HEK293 (cell line): ENCODE data around the gene RALGAPA2.

Experiments used
- CTCF ChIA-PET: fragments of 350-600 bp; formaldehyde crosslinking; extraction: SDS; loops from one replicate; lab custom pipeline; 2021; ENCODE audit warnings: antibody characterized with exemption; lab: Yijun Ruan, JAX
- POLR2A ChIA-PET: fragments of 300-600 bp; formaldehyde crosslinking; extraction: SDS; loops from one replicate; lab custom pipeline; 2020; ENCODE audit warnings: antibody characterized with exemption, inconsistent platforms; lab: Yijun Ruan, JAX
- H3K27ac ChIP-seq: fragments of 200-500 bp; sonication (Bioruptor generic); 2 replicates; pipeline ENCODE4 v1.5.1; 2014; ENCODE audit warnings: low read depth, low read length, control low read depth, inconsistent platforms; ENCODE audit errors: extremely low read depth
- H3K36me3 ChIP-seq, 2 experiments: fragments of 200-500 bp in 1 of 2; sonication (Bioruptor generic) in 1 of 2; 1 replicate in 1 of 2; 2 replicates in 1 of 2; pipeline ENCODE4 v1.5.1; 2014 to 2017; ENCODE audit warnings: inconsistent platforms in 2 of 2, low read length in 2 of 2; ENCODE audit not compliant: control insufficient read depth in 2 of 2, insufficient read depth in 1 of 2
- H3K4me1 ChIP-seq: fragments of 200-500 bp; sonication (Bioruptor generic); 2 replicates; pipeline ENCODE4 v1.5.1; 2014; ENCODE audit warnings: mild to moderate bottlenecking, low read length, inconsistent platforms; ENCODE audit not compliant: control insufficient read depth, insufficient read depth
- H3K4me3 ChIP-seq: 2 replicates; pipeline ENCODE4 v1.5.1; 2011; ENCODE audit warnings: low read depth, mild to moderate bottlenecking, control low read depth, low read length, moderate library complexity
- H3K9me3 ChIP-seq: fragments of 200-500 bp; sonication (Bioruptor generic); 2 replicates; pipeline ENCODE4 v1.5.1; 2014; ENCODE audit warnings: low read depth, low read length, inconsistent platforms; ENCODE audit not compliant: control insufficient read depth, insufficient read depth
- GFI1B ChIP-seq: fragments of 450-650 bp; formaldehyde crosslinking; IDR thresholded peaks from 2 replicates; pipeline ENCODE4 v1.5.1; 2016; ENCODE audit warnings: missing biosample characterization, missing genetic modification characterization
- GLI4 ChIP-seq: fragments of 450-650 bp; formaldehyde crosslinking; IDR thresholded peaks from 2 replicates; pipeline ENCODE4 v1.5.1; 2016; ENCODE audit warnings: missing biosample characterization, missing genetic modification characterization
- HOXC10 ChIP-seq: sonication (generic); formaldehyde crosslinking; IDR thresholded peaks from 2 replicates; pipeline ENCODE4 v1.8.1; 2023; ENCODE audit warnings: mild to moderate bottlenecking, missing genetic modification reagents
- HOXD13 ChIP-seq: sonication (generic); formaldehyde crosslinking; IDR thresholded peaks from 2 replicates; pipeline ENCODE4 v1.8.0; 2022; ENCODE audit warnings: missing genetic modification reagents, borderline replicate concordance
- RBAK ChIP-seq: fragments of 450-650 bp; formaldehyde crosslinking; IDR thresholded peaks from 2 replicates; pipeline ENCODE4 v1.5.1; 2016; ENCODE audit warnings: missing biosample characterization, missing genetic modification characterization
- ZBTB1 ChIP-seq: fragments of 450-650 bp; formaldehyde crosslinking; IDR thresholded peaks from 2 replicates; pipeline ENCODE4 v1.5.1; 2016; ENCODE audit warnings: missing biosample characterization, missing genetic modification characterization
- ZEB2 ChIP-seq: fragments of 450-650 bp; formaldehyde crosslinking; IDR thresholded peaks from 2 replicates; pipeline ENCODE4 v1.5.1; 2016; ENCODE audit warnings: missing biosample characterization, missing genetic modification characterization
- ZNF132 ChIP-seq: fragments of 450-650 bp; formaldehyde crosslinking; IDR thresholded peaks from 2 replicates; pipeline ENCODE4 v1.5.1; 2017; ENCODE audit warnings: missing biosample characterization, missing genetic modification characterization, borderline replicate concordance
- ZNF266 ChIP-seq: fragments of 450-650 bp; formaldehyde crosslinking; IDR thresholded peaks from 2 replicates; pipeline ENCODE4 v1.5.1; 2016; ENCODE audit warnings: missing biosample characterization, missing genetic modification characterization, low read depth
- ZNF324 ChIP-seq: fragments of 450-650 bp; formaldehyde crosslinking; IDR thresholded peaks from 2 replicates; pipeline ENCODE4 v1.5.1; 2016; ENCODE audit warnings: missing biosample characterization, missing genetic modification characterization
- ZNF335 ChIP-seq: fragments of 450-650 bp; formaldehyde crosslinking; conservative IDR thresholded peaks from 2 replicates; pipeline ENCODE4 v1.5.1; 2016; ENCODE audit warnings: missing biosample characterization, missing genetic modification characterization
- ZNF423 ChIP-seq: fragments of 450-650 bp; formaldehyde crosslinking; IDR thresholded peaks from 2 replicates; pipeline ENCODE4 v1.5.1; 2016; ENCODE audit warnings: missing biosample characterization, missing genetic modification characterization
- ZNF510 ChIP-seq: fragments of 450-650 bp; formaldehyde crosslinking; IDR thresholded peaks from 2 replicates; pipeline ENCODE4 v1.5.1; 2018; ENCODE audit warnings: mild to moderate bottlenecking, missing genetic modification characterization, missing biosample characterization; ENCODE audit not compliant: insufficient replicate concordance
- ZNF548 ChIP-seq: fragments of 450-650 bp; formaldehyde crosslinking; IDR thresholded peaks from 2 replicates; pipeline ENCODE4 v1.5.1; 2016; ENCODE audit warnings: missing biosample characterization, missing genetic modification characterization
- ZNF792 ChIP-seq: fragments of 450-650 bp; formaldehyde crosslinking; IDR thresholded peaks from 2 replicates; pipeline ENCODE4 v1.5.1; 2016; ENCODE audit warnings: missing biosample characterization, missing genetic modification characterization
- ZNF843 ChIP-seq: fragments of 450-650 bp; formaldehyde crosslinking; IDR thresholded peaks from 2 replicates; pipeline ENCODE4 v1.5.1; 2016; ENCODE audit warnings: missing biosample characterization, missing genetic modification characterization
- TF ChIP-seq, protein P1 (sequence below): fragments of 450-650 bp; IDR thresholded peaks from 2 replicates; pipeline ENCODE4 v1.5.1; 2018; ENCODE audit warnings: missing biosample characterization, missing genetic modification characterization
- TF ChIP-seq, protein P2 (sequence below): fragments of 450-650 bp; formaldehyde crosslinking; IDR thresholded peaks from 2 replicates; pipeline ENCODE4 v1.5.1; 2016; ENCODE audit warnings: missing biosample characterization, missing genetic modification characterization, borderline replicate concordance
- TF ChIP-seq, protein P3 (sequence below): fragments of 450-650 bp; formaldehyde crosslinking; conservative IDR thresholded peaks from 2 replicates; pipeline ENCODE4 v1.5.1; 2016; ENCODE audit warnings: low read depth, missing biosample characterization, missing genetic modification characterization
- TF ChIP-seq, protein P4 (sequence below): fragments of 450-650 bp; formaldehyde crosslinking; optimal IDR thresholded peaks from 2 replicates; pipeline ENCODE3; 2016; ENCODE audit warnings: missing biosample characterization, mild to moderate bottlenecking, missing genetic modification characterization

The RALGAPA2 gene

DNA sequence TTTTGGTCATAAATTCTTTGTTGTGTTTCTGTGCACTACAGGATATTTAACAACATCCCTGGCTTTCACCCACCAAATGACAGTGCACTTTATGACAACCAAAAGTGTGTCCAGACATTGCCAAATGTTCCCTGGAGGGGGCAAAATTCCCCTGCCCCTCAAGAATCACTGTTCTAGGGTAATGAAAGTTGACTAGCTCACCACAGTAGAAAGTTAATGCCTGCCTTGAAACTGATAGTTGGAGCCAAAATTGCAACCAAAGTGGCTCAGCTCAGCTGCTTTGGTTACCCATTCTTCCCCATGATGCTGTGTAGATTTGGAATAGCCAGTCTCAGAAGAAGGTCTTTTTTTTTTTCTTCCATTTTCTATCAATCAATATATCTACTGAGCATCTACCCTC, 150.6 kb downstream of the RALGAPA2 start:
- Histone ChIP-seq H3K9me3 (no peaks in the 10 kb centered on the region), H3K27ac (no peak overlapping the region), H3K36me3 (peaks cover 0 to 5% of the 10 kb centered on the region in 2 experiments; a peak in 1 of 3 replicates), H3K4me3 (no peak overlapping the region)
- CTCF ChIA-PET = interaction anchor here (0.6 to 0.8 kb wide), 2 partner anchors 33 to 1682 kb away, joined by 3 read pairs; no protein-coding TSS in a partner anchor
- no peak for TF ChIP-seq HOXC10 (CRISPR knock-in tag)
- no peak for TF ChIP-seq ZNF266 (tag by site-specific recombination)
- TF ChIP-seq GFI1B (tag by site-specific recombination) = no peak
- no peak for TF ChIP-seq HOXD13
- TF ChIP-seq ZEB2 (tag by site-specific recombination) = no peak
- no peak for TF ChIP-seq ZNF132 (tag by site-specific recombination)
- TF ChIP-seq, protein P1, sequence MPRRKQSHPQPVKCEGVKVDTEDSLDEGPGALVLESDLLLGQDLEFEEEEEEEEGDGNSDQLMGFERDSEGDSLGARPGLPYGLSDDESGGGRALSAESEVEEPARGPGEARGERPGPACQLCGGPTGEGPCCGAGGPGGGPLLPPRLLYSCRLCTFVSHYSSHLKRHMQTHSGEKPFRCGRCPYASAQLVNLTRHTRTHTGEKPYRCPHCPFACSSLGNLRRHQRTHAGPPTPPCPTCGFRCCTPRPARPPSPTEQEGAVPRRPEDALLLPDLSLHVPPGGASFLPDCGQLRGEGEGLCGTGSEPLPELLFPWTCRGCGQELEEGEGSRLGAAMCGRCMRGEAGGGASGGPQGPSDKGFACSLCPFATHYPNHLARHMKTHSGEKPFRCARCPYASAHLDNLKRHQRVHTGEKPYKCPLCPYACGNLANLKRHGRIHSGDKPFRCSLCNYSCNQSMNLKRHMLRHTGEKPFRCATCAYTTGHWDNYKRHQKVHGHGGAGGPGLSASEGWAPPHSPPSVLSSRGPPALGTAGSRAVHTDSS (tag by site-specific recombination) = no peak
- TF ChIP-seq RBAK (tag by site-specific recombination) = no peak
- no peak for TF ChIP-seq ZNF335 (tag by site-specific recombination)
- no peak for TF ChIP-seq GLI4
- TF ChIP-seq ZNF792 (tag by site-specific recombination) = no peak
- TF ChIP-seq ZNF324 (tag by site-specific recombination) = no peak
- no peak for TF ChIP-seq ZBTB1 (tag by site-specific recombination)
- TF ChIP-seq ZNF843 = no peak
- TF ChIP-seq, protein P2, sequence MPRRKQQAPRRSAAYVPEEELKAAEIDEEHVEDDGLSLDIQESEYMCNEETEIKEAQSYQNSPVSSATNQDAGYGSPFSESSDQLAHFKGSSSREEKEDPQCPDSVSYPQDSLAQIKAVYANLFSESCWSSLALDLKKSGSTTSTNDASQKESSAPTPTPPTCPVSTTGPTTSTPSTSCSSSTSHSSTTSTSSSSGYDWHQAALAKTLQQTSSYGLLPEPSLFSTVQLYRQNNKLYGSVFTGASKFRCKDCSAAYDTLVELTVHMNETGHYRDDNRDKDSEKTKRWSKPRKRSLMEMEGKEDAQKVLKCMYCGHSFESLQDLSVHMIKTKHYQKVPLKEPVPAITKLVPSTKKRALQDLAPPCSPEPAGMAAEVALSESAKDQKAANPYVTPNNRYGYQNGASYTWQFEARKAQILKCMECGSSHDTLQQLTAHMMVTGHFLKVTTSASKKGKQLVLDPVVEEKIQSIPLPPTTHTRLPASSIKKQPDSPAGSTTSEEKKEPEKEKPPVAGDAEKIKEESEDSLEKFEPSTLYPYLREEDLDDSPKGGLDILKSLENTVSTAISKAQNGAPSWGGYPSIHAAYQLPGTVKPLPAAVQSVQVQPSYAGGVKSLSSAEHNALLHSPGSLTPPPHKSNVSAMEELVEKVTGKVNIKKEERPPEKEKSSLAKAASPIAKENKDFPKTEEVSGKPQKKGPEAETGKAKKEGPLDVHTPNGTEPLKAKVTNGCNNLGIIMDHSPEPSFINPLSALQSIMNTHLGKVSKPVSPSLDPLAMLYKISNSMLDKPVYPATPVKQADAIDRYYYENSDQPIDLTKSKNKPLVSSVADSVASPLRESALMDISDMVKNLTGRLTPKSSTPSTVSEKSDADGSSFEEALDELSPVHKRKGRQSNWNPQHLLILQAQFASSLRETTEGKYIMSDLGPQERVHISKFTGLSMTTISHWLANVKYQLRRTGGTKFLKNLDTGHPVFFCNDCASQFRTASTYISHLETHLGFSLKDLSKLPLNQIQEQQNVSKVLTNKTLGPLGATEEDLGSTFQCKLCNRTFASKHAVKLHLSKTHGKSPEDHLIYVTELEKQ (tag by site-specific recombination) = no peak
- TF ChIP-seq, protein P3, sequence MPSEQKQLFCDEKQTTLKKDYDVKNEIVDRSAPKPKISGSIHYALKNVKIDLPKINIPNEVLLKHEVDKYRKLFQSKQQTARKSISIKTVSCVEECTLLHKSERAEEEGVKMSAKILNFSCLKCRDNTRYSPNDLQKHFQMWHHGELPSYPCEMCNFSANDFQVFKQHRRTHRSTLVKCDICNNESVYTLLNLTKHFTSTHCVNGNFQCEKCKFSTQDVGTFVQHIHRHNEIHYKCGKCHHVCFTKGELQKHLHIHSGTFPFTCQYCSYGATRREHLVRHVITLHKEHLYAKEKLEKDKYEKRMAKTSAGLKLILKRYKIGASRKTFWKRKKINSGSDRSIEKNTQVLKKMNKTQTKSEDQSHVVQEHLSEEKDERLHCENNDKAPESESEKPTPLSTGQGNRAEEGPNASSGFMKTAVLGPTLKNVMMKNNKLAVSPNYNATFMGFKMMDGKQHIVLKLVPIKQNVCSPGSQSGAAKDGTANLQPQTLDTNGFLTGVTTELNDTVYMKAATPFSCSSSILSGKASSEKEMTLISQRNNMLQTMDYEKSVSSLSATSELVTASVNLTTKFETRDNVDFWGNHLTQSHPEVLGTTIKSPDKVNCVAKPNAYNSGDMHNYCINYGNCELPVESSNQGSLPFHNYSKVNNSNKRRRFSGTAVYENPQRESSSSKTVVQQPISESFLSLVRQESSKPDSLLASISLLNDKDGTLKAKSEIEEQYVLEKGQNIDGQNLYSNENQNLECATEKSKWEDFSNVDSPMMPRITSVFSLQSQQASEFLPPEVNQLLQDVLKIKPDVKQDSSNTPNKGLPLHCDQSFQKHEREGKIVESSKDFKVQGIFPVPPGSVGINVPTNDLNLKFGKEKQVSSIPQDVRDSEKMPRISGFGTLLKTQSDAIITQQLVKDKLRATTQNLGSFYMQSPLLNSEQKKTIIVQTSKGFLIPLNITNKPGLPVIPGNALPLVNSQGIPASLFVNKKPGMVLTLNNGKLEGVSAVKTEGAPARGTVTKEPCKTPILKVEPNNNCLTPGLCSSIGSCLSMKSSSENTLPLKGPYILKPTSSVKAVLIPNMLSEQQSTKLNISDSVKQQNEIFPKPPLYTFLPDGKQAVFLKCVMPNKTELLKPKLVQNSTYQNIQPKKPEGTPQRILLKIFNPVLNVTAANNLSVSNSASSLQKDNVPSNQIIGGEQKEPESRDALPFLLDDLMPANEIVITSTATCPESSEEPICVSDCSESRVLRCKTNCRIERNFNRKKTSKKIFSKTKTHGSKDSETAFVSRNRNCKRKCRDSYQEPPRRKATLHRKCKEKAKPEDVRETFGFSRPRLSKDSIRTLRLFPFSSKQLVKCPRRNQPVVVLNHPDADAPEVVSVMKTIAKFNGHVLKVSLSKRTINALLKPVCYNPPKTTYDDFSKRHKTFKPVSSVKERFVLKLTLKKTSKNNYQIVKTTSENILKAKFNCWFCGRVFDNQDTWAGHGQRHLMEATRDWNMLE = no peak
- no peak for TF ChIP-seq ZNF510 (tag by site-specific recombination)
- no peak for TF ChIP-seq ZNF548 (tag by site-specific recombination)
- TF ChIP-seq ZNF423 = no peak
- TF ChIP-seq, protein P4, sequence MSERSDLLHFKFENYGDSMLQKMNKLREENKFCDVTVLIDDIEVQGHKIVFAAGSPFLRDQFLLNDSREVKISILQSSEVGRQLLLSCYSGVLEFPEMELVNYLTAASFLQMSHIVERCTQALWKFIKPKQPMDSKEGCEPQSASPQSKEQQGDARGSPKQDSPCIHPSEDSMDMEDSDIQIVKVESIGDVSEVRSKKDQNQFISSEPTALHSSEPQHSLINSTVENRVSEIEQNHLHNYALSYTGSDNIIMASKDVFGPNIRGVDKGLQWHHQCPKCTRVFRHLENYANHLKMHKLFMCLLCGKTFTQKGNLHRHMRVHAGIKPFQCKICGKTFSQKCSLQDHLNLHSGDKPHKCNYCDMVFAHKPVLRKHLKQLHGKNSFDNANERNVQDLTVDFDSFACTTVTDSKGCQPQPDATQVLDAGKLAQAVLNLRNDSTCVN = no peak
- TF ChIP-seq, all 188 proteins: peak for 0
- no peaks in the 10 kb centered on the region for H3K4me1 ChIP-seq
- POLR2A ChIA-PET = no interaction called here
